ENCODE results near the gene EPB41. TPM values are rescaled to one million over a fixed set of nuclear protein-coding genes. Genes with fewer than 3 reads are reported as not detected.

EPB41 gene
- total RNA-seq, 2 experiments from 2014 or later, result 163 to 198 TPM

DNA sequence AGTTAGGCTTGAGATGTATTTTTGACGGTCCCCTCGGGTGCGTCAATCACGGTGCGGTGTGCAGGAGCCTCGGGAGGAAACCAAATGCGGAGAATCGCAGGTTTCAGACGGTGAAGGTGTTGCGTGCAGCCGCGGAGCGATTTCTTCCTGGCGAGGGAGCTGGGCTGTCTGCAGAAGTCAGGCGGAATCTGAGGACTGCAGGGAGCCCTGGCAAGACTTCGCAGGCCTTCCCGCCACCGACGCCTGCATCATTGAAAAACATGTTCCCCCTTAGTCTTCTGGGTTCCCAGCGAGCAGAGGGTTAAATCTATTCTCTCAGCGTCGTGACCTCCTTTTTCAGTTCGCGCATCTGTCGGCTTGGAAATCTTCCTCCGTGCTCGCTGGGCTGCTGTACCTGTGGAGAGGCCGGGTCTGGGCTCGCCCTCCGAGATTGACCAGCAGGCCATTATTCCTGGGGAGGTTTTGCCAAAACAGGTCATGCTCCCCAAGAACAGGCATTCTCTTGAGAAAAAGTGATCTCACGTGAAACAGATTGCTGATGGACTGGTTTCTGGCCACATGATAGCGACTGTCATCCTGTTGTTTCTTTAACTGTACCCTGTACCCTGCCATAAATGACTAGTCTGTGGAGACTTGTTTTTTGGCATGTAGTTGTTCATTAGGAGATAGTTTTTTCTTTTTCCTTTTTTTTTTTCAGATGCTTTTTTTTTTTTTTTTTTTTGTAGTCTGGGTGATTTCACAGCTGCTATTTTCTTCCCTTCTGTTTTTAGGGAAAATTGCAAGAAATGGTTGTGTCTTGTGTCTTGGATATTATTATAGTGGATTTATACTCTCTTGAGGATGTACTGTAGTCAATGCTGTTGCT lies 894 bp downstream of the EPB41 start:
- Mint-ChIP-seq H3K4me3 (peak overlapping the region; percentile 96), H3K36me3 (ENCODE audit: low read depth) (peaks cover 33% of the 10 kb centered on the region), H3K27ac (peak overlapping the region; percentile 98), H3K27me3 (no peaks in the 10 kb centered on the region), H3K9me3 (no peaks in the 10 kb centered on the region), H3K4me1 (peaks cover 52% of the 10 kb centered on the region)
- POLR2A ChIA-PET, result interaction anchor here (1.0 to 1.2 kb wide), 2 partner anchors 17 to 31 kb away, joined by 3 to 5 read pairs; no protein-coding TSS in a partner anchor
- peak; percentile 62 for DNase-seq
- CTCF ChIA-PET, result interaction anchor here (1.7 to 2.1 kb wide), 3 partner anchors 34 to 179 kb away, joined by 4 to 7 read pairs (median 5); partner anchors contain the start of gene YTHDF2

DNA sequence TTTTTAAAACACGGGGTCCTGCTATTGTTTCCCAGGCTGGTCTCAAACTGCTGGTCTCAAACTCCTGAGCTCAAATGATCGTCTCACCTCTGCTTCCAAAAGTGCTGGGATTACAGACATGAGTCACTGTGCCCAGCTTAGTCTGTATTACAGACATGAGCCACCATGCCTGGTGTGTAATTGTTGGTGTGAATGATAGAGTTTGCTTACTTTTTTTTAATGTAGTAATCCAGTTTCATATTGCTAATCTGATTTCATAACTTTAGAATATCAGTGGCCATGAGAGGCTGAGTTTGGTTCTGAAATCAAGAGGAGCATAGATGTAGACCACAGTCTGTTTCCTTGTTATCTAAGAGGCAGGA lies 3.4 kb downstream of the EPB41 start:
- Mint-ChIP-seq H3K27me3 (no peaks in the 10 kb centered on the region), H3K36me3 (ENCODE audit: low read depth) (peaks cover 31% of the 10 kb centered on the region), H3K27ac (peak overlapping the region; percentile 58), H3K4me1 (peaks cover 59% of the 10 kb centered on the region), H3K9me3 (no peaks in the 10 kb centered on the region), H3K4me3 (peak overlapping the region; percentile 42)
- ChIA-PET CTCF (interaction anchor here (0.5 to 1.0 kb wide), 2 partner anchors 18 to 134 kb away, joined by 3 read pairs; no protein-coding TSS in a partner anchor), POLR2A (interaction anchor here (0.7 kb wide), 1 partner anchor 252 kb away, joined by 3 read pairs; no protein-coding TSS in a partner anchor)
- DNase-seq, result no peak

DNA sequence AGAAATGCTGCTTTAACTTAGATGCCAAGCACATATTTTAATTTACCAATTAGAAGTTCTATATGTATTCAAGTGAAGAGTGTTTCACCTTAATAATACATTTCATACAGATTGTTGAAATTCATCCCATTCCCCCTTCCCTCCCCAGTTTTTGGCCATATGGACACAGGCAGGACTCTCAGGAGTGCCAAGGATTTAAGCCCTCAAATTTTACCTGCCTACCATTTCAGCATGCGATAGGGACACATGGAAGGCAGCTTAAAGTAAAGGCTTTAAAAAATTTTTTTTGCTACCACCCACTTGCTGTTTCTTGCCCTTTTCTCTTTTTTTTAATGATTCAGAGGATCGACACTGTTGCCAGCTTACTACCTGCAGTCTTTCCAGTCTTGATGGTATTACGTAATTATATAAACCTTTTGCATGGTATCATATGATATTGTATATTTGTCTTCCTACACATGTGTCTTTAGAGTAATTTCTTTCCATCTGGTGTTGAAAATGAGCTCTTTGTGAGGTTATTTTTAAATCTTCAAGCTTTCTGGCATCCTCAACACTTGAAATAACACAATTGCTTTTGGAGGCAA lies 7.0 kb downstream of the EPB41 start:
- peaks cover 2% of the 10 kb centered on the region for H3K9me3 Mint-ChIP-seq
- H3K27me3 Mint-ChIP-seq, result no peaks in the 10 kb centered on the region
- peaks cover 32% of the 10 kb centered on the region for H3K36me3 Mint-ChIP-seq (ENCODE audit: low read depth)
- H3K4me3 Mint-ChIP-seq, result no peak overlapping the region
- ChIA-PET CTCF (interaction anchor here (0.8 kb wide), 1 partner anchor 112 kb away, joined by 5 read pairs; no protein-coding TSS in a partner anchor), POLR2A (interaction anchor here (0.5 kb wide), 1 partner anchor 31 kb away, joined by 3 read pairs; no protein-coding TSS in a partner anchor)
- no peak overlapping the region for H3K27ac Mint-ChIP-seq
- DNase-seq, result no peak
- H3K4me1 Mint-ChIP-seq, result peaks cover 66% of the 10 kb centered on the region

DNA sequence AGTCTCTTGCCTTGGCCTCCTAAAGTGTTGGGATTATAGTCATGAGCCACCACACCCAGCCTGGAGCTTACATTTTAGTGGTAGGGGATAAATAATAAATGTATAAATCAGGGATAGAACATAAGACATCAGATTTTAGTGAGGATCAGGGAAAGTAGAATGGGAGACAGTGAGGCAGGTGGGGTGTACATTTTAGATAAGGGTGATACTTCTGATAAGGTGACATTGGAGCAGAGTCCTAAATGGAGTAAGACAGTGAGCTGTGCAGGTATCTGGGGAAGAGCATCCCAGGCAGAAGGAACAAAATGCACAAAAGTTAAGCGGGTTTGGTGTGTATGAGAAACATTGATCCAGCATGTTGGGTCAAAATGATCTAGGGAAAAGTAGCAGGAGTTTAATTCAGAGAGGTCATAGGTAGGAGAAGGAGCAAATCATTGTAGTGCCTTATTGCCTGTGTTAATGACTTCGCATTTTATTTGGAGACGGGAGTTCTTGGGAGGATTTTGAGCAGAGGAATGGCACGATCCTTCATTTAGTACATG lies 11.1 kb downstream of the EPB41 start:
- POLR2A ChIA-PET, result no interaction called here
- CTCF ChIA-PET, result interaction anchor here (0.7 to 2.4 kb wide), 2 partner anchors 10 to 25 kb away, joined by 3 to 8 read pairs; no protein-coding TSS in a partner anchor
- peak overlapping the region; percentile 95 for H3K27ac Mint-ChIP-seq
- H3K9me3 Mint-ChIP-seq, result peaks cover 2% of the 10 kb centered on the region
- DNase-seq, result no peak
- H3K4me3 Mint-ChIP-seq, result peak overlapping the region; percentile 2
- peaks cover 58% of the 10 kb centered on the region for H3K4me1 Mint-ChIP-seq
- H3K36me3 Mint-ChIP-seq (ENCODE audit: low read depth), result peaks cover 15% of the 10 kb centered on the region
- H3K27me3 Mint-ChIP-seq, result no peaks in the 10 kb centered on the region

DNA sequence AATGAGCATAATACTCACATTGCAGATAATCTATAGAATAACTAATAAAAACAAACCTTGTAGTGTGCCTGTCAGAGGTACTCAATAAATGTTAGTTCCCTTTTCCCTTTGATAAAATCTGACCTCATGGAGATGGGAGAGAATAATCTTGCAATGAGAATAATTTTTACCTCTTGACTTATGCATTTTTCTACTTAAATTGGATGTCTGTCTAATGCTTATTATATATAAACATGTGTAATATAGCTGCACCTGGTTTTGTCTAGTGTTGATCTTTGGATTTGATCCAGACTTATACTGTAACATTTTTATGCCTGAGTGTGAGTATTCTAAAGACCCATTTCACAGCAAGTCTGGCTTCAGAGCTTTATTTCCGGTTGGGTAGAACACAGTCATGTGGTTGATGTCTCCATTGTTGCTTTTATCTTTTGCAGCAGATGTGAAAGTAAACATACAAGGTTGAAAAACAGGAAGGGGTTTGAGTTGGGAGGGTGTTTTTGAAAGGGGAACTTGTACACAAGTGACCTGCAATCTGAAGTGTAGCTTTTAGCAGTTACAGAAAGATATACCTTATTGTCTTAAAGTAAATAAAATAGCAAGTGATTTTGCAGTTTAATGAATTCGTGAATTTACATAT lies 12.4 kb downstream of the EPB41 start:
- Mint-ChIP-seq H3K27me3 (no peaks in the 10 kb centered on the region), H3K36me3 (ENCODE audit: low read depth) (peaks cover 18% of the 10 kb centered on the region), H3K4me1 (peaks cover 60% of the 10 kb centered on the region), H3K4me3 (peak overlapping the region; percentile 48), H3K27ac (peak overlapping the region; percentile 95), H3K9me3 (peaks cover 2% of the 10 kb centered on the region)
- peak; percentile 77 for DNase-seq
- ChIA-PET CTCF (no interaction called here), POLR2A (interaction anchor here (0.5 to 1.7 kb wide), 4 partner anchors 10 to 42 kb away, joined by 3 to 5 read pairs (median 4); partner anchors contain the start of gene EPB41)

DNA sequence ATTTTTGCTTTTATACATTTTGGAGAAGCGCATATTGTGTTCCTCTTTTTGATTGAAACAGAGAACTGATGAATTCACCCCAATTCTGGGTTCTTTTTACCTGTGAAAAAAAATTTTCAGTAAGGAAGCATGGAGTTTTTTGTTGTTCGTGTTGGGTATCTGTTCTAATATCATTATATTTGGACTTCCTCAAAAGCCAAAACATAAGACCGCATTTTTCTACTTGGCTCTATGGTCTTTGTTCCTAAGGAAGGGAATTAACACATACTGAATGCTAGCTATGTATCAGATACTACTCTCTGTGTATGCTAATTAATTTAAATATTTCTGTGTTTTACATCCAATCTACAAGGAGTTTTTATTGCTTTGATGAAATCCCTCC lies 12.9 kb downstream of the EPB41 start:
- Mint-ChIP-seq H3K27ac (peak overlapping the region; percentile 95), H3K27me3 (no peaks in the 10 kb centered on the region), H3K36me3 (ENCODE audit: low read depth) (peaks cover 18% of the 10 kb centered on the region), H3K4me3 (peak overlapping the region; percentile 48), H3K4me1 (peaks cover 64% of the 10 kb centered on the region), H3K9me3 (peaks cover 2% of the 10 kb centered on the region)
- ChIA-PET CTCF (no interaction called here), POLR2A (interaction anchor here (0.5 to 1.7 kb wide), 3 partner anchors 13 to 42 kb away, joined by 3 to 5 read pairs (median 5); partner anchors contain the start of gene EPB41)
- no peak for DNase-seq

DNA sequence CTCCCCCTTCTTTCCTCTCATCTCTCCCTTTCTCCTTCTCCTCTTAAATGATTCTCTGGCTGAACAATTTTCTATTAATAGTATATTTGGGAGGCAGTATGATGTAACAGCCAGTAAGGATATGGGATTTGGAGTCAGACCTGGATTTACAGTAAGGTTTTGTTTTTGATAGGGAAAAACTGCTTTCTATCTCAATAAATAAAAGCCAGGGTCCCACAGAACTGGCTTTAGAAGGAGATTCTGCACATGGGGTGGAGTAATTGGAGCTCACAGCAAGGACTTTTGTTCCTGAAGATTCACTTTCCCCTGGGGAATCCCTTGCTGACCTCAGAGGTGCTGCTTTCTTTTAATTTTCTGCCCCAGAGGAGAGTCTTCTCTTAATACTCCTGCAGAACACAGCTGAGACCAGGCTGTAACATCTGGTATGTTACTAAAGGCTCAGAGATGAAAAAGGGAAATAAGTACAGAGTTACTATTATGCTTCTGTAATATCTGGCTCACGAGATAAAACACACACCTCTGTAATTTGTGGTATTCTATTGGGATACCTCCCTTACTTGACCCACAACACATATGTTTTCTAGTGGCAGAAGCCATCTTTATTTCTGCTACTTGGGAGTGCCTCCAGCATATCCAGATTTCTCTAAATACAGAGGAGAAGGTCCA lies 13.4 kb downstream of the EPB41 start:
- H3K9me3 Mint-ChIP-seq, result peaks cover 2% of the 10 kb centered on the region
- H3K4me1 Mint-ChIP-seq, result peaks cover 68% of the 10 kb centered on the region
- peak overlapping the region; percentile 95 for H3K27ac Mint-ChIP-seq
- H3K4me3 Mint-ChIP-seq, result peak overlapping the region; percentile 48
- ChIA-PET POLR2A (interaction anchor here (0.5 to 1.1 kb wide), 3 partner anchors 11 to 43 kb away, joined by 3 to 5 read pairs (median 3); no protein-coding TSS in a partner anchor), CTCF (no interaction called here)
- H3K36me3 Mint-ChIP-seq (ENCODE audit: low read depth), result peaks cover 20% of the 10 kb centered on the region
- DNase-seq, result no peak
- no peaks in the 10 kb centered on the region for H3K27me3 Mint-ChIP-seq

DNA sequence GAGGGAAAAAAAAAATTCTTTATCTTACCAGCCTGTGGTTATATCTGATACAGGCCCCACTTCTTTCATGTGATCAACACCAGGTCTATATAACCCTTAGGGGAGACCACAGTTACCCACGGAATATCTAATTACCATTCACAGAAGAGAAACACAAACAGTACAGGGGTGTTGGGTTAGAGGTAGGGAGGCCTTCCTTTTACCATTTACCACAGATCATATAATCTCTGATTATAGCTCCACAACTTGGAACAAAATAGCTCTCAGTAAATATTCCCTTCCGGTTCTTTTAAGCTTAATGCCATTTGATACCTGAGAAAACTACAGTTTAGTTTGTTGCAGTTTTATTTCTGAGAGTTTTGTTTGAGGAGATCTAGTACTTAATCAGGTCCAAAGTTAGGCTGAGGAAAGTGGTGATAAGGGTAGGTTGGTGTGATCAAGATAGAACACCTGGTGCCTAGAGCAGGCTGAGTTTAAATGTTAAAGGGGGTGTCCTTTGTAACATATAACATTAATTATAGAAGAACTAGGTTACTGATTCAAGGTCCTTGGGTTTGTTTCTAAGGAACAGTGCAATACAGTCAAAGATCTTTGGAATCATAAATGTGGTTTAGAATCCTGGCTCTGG lies 14.1 kb downstream of the EPB41 start:
- Mint-ChIP-seq H3K27me3 (no peaks in the 10 kb centered on the region), H3K4me1 (peaks cover 71% of the 10 kb centered on the region), H3K4me3 (peak overlapping the region; percentile 48), H3K36me3 (ENCODE audit: low read depth) (peaks cover 22% of the 10 kb centered on the region), H3K9me3 (peaks cover 2% of the 10 kb centered on the region), H3K27ac (peak overlapping the region; percentile 95)
- CTCF ChIA-PET, result no interaction called here
- DNase-seq, result no peak
- POLR2A ChIA-PET, result interaction anchor here (1.0 kb wide), 1 partner anchor 10 kb away, joined by 3 read pairs; no protein-coding TSS in a partner anchor

DNA sequence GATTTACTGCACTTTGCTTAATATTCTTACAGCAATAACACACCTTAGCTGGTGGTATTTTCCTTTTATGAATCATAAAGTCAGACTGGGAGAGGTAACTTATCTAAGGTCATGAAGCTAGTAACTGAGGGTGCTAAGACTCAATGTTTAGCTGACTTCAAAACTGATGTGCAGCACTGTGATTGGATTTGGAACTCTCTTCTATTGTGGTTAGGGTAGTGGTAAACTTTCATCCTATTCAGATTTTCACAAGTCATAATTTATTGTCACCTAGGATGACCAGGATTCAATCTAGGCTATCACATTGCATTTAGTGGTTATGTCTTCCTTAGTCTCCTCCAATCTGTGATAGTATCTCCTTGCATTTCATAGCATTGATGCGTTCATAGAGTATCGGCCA lies 18.9 kb downstream of the EPB41 start:
- Mint-ChIP-seq H3K9me3 (peaks cover 5% of the 10 kb centered on the region), H3K27ac (peak overlapping the region; percentile 7), H3K4me3 (no peak overlapping the region), H3K4me1 (peaks cover 60% of the 10 kb centered on the region), H3K27me3 (no peaks in the 10 kb centered on the region), H3K36me3 (ENCODE audit: low read depth) (peaks cover 43% of the 10 kb centered on the region)
- no peak for DNase-seq
- POLR2A ChIA-PET, result no interaction called here
- CTCF ChIA-PET, result interaction anchor here (0.5 to 1.0 kb wide), 2 partner anchors 19 to 414 kb away, joined by 3 read pairs; partner anchors contain the start of gene EPB41

DNA sequence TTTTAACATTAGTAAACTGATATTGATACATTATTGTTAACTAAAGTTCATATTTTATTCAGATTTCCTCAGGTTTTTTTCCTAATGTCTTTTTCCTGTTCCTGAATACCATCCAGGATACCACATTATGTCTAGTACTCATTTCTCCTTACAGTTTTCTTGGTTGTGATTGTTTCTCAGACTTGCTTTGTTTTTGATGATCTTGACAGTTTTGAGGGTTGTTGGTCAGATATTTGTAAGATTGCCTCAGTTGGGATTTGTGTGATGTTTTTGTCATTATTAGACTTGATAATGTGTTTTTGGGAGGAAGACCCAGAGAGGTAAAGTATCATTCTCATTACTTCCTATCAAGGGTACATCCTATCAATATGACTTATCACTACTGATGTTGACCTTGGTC lies 19.5 kb downstream of the EPB41 start:
- no peaks in the 10 kb centered on the region for H3K27me3 Mint-ChIP-seq
- H3K4me1 Mint-ChIP-seq, result peaks cover 56% of the 10 kb centered on the region
- H3K27ac Mint-ChIP-seq, result no peak overlapping the region
- H3K4me3 Mint-ChIP-seq, result no peak overlapping the region
- POLR2A ChIA-PET, result no interaction called here
- CTCF ChIA-PET, result interaction anchor here (1.0 kb wide), 1 partner anchor 20 kb away, joined by 3 read pairs; the partner anchor contains the start of gene EPB41
- H3K9me3 Mint-ChIP-seq, result peaks cover 5% of the 10 kb centered on the region
- no peak for DNase-seq
- peaks cover 45% of the 10 kb centered on the region for H3K36me3 Mint-ChIP-seq (ENCODE audit: low read depth)

DNA sequence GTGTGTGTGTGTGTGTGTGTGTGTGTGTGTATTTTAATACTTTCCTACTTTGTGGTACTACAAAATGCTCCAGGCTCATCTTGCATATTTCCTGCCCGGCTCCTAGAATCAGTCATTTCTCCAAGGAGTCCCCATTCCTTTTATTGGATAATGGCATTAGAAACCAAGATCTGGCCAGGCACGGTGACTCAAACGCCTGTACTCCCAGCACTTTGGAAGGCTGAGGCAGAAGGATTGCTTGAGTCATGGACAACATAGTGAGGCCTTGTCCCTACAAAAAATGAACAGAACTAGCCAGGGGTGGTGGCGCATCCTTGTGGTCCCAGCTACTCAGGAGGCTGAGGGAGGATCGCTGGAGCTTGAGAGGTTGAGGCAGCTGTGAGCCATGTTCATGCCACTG lies 20.3 kb downstream of the EPB41 start:
- CTCF ChIA-PET, result interaction anchor here (0.6 to 1.4 kb wide), 3 partner anchors 11 to 99 kb away, joined by 3 to 8 read pairs (median 4); no protein-coding TSS in a partner anchor
- Mint-ChIP-seq H3K36me3 (ENCODE audit: low read depth) (peaks cover 45% of the 10 kb centered on the region), H3K27ac (peak overlapping the region; percentile 21), H3K4me1 (peaks cover 59% of the 10 kb centered on the region), H3K9me3 (peaks cover 5% of the 10 kb centered on the region), H3K27me3 (no peaks in the 10 kb centered on the region), H3K4me3 (no peak overlapping the region)
- no peak for DNase-seq
- POLR2A ChIA-PET, result interaction anchor here (0.6 kb wide), 1 partner anchor 340 kb away, joined by 3 read pairs; no protein-coding TSS in a partner anchor
